Stimulated activated naive CD4-positive, alpha-beta T cell treated with Interleukin-2 at 50 U/mL for 16 hours (primary cell): ENCODE results near the gene DNAJB1.
"Not testable (repeated sequence)": the region's sequence is repeated elsewhere in the genome, so short reads cannot be mapped to it uniquely, and the experiment has no call there.

Source experiments
- DNase-seq: peaks from one replicate; lab custom pipeline; 2025; lab: John Stamatoyannopoulos, UW

Gene DNAJB1

DNA sequence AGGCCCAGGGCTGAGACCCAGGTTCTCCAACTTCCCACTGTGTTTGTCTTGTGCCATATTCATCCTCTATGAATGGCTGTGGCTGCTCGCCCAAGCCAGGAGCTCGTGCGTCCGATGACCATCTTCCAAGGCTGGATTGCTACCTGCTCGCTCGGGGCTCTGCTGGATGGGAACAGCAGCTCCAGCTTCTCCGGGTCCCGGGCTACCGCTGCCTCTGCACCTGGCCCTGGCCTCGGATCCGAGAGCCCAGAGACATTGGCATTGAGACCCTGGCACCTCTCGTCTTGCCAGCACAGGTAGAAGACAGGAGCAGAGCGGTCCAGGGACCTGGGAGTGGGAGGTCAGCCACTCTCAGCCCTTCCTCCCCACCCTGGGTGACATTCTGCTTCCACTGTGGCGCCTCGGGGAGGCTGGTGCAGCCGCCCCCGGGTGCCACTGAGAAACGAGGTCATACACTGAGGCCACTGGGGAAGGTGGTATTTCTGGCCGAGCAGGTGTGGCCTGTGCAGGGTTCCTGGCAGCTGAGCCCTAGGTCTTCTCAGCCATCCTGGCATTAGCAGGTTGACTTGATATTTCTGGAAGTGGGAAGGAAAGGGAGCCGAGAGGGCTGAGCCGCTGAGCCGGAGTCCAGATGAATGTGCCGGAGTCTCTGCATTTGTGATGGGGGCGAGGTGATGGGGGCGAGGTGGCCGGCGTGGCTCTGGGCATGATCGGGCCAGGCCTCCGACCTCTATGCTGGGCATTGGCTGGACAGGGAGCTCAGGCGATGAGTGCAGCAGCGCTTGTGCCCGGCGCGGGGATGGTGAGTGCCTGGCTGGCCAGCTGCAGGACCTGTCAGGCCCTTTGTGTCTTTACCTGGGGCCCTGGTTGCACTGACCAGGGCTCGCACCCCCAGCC is 35.1 kb upstream of the DNAJB1 start:
- DNase-seq: no peak

DNA sequence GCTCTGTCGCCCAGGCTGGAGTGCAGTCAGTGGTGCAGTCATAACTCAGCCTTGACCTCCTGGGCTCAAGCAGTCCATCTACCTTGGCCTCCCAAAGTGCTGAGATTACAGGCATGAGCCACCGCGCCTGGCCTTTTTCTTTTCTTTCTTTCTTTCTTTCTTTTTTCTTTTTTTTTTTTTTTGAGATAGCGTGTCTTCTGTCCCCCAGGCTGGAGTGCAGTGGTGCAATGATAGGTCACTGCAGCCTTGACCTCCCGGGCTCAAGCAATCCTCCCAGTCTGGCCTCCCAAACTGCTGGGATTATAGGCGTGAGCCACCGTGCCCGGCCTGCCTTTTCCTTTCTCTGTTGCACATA is 33.8 kb upstream of the DNAJB1 start:
- DNase-seq: not testable (repeated sequence)

DNA sequence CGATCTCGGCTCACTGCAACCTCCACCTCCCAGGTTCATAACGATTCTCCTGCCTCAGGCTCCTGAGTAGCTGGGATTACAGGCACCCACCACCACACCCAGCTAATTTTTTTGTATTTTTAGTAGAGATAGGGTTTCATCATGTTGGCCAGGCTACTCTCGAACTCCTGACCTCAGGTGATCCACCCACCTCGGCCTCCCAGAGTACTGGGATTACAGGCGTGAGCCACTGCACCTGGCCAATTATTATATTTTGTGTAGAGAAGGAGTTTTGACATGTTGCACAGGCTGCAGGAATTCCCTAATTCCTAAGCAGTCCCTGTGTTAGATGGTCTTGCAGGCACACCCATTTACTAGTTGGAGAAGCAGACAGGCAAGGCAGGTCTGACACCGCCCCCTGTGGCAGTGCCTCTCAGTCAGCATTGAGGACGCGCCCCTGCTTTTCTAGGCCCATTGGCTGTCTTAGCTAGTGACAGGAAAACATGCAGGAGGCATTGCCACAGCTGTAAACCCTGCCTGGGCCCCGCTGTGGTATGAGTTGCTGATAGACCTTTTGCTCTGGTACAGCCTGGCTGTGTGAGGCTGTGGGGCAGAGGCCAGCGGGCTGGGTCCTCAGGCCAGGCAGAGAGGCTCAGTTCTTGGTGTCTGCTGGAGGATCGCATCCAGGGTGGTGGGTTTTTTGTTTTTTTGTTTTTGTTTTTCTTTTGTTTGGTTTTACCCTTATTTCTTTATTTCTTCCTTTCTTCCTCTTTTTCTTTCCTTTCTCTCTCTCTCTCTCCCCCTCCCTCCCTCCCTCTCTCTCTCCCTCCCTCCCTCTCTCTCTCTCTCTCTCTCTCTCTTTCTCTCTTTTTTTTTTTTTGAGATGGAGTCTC is 33.2 kb upstream of the DNAJB1 start:
- DNase-seq: peak; percentile 65

DNA sequence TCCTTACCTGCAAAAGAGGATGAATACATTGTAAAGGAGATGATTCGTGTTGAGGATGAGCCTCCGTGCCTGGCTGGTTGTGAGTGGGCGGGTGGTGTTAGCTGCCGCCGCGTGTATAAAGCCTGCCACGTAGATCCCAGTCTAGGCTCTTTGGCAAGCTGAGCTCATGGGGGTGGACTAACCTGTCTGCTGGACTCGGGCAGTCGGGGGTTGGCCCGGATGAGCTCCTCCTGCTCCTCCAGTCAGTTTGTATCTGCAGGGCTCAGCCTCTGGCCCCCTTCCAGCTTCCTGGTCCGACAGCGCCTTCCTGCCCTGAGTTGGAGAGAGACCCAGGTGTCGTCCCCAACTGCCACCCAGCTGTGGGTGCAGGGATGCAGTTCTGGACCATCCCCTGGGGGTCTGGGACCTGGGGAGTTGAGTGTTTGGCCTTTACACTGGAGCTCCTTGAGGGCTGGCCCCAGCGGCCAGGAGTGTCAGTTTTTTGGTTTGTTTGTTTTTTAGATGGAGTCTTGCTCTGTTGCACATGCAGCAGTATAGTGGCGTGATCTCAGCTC is 32.1 kb upstream of the DNAJB1 start:
- DNase-seq: no peak

DNA sequence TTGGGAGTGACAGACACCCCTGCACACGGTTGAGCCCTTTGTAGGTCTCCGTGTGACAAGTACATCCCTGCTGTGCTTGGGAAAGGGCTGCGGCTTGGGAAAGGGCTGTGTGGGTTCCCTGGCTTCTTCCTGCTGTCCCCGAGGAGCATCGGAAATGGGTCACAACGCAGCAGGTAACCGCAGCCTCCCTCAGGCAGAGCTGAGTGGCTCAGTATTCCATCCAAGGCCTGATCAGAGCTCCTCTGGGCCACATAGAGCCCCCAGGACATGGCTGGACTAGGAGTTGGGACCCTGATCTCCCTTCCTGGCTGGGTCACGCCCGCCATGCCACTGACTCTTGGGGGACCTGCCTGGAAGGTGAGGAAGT is 27.5 kb upstream of the DNAJB1 start:
- DNase-seq: no peak

DNA sequence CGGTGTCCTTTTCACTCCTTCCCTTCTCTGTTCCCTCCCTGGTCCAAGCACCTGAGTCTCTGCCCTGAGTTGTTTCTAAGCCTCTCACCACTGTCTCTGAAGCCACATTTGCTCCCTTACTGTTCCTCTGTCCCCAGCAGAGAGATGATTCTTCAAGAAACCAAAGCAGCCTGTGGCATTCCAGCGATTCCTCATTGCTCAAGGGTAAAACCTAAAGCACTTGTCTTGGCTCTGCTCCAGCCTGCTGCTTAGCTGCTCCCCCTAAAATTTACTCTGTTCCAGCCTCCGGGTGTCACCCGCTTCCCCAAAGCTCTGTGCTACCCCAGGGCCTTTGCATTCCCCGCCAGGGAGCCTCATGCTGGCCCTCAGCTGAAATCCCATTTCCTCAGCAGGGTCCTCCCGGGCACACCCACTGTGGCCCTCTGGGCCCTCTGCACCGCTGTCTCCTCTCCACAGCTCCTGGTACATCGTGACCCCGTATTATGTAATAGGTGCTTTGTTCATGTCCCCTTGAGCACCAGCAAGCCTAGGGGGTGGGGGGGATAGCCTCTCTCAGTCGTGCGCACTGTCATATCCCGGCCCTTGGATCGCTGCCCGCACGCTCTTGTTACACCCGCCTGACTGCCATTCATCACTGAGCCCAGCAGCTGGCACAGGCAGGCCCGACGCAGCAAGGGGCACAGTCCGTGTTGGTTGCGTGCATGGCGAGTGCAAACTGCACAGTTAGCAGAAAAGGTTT is 26.9 kb upstream of the DNAJB1 start:
- DNase-seq: no peak

DNA sequence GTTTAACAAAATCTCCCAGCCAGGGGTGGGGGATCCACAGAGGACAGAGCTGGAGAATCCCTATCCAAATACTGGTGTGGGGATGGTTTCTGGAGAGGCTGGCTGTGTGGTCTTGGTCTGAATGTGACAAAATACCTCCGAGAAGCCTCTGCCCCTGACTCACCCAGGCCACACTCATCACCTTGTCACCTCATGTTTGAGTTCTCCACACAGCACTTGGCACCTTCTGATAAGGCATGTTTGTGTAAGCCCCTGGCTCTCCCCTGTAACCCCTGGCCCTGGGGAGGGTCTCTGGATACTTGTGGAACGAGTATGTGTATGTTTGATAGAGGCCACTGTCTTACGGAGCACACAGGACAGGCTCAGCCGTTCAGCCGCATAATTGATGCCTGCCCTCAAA is 25.9 kb upstream of the DNAJB1 start:
- DNase-seq: no peak

DNA sequence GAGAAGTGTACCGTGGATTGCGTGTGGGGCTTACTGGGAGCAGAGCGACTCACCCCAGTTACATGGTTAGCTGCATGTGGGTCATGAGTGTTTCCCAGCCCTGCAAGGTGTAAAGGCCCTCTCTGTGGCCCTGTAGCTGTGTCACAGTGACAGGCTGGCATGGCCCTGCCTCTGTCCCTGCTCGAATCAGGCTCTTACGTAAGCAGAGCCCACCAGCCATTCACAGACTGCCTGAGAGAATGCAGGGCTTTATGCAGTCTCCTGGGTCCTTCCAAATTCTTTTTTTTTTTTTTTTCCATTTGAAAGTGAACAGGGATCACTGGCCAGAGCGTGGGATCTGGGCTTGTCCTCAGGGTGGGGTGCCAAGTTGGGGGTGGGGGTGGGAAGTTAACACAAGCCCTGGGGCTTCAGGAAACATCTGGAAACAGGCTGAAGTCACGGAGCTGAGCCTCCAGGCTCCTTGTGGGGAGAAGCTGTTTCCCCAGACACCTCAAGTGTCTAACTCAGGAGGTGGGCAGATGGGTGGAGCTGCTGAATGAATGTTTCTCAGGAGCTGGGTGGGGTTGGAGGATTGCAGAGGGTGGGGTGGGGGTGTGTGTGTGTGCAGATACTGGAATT is 24.6 kb upstream of the DNAJB1 start:
- no peak for DNase-seq

DNA sequence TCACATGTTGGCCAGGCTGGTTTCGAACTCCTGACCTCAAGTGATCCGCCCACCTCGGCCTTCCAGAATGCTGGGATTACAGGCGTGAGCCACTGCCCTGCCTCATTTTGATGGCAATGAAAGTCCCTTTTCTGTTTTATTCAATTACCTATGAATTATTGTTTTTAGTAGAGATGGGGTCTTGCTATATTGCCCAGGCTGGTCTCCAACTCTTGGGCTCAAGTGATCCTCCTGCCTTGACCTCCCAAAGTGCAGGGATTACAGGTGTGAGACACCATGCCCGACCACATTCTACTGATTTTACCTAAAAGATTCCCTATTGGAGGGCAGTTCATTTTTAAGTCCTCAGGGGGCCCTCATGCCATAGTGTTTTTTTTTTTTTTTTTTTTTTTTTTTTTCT is 23.8 kb upstream of the DNAJB1 start:
- not testable (repeated sequence) for DNase-seq

DNA sequence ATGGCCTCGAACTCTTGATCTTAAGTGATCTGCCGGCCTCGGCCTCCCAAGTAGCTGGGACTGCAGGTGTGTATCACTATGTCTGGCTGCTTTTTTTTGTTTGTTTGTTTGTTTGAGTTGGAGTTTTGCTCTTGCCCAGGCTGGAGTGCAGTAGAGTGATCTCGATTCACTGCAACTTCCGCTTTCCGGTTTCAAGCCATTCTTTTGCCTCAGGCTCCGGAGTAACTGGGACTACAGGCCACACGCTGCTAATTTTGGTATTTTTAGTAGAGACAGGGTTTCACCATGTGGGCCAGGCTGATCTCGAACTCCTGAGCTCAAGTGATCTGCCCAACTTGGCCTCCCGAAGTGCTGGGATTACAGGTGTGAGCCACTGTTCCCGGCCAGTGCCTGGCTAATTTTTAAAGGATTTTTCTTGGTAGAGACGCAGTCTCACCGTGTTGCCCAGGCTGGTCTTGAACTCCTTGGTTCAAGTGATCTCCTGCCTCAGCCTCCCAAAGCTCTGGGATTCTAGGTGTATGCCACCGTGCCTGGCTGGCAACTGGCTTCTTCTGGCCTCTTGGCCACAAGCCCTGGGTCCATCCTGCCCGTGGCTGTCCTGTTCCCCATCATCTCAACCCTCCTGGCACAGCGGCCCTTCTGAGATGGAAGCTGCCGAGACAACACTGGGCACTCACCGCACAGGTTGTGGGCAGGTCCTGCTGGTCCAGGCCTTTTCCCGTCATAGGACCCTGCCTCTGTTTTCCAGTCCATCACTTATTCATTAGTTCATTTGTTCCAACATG is 22.7 kb upstream of the DNAJB1 start:
- DNase-seq: no peak

DNA sequence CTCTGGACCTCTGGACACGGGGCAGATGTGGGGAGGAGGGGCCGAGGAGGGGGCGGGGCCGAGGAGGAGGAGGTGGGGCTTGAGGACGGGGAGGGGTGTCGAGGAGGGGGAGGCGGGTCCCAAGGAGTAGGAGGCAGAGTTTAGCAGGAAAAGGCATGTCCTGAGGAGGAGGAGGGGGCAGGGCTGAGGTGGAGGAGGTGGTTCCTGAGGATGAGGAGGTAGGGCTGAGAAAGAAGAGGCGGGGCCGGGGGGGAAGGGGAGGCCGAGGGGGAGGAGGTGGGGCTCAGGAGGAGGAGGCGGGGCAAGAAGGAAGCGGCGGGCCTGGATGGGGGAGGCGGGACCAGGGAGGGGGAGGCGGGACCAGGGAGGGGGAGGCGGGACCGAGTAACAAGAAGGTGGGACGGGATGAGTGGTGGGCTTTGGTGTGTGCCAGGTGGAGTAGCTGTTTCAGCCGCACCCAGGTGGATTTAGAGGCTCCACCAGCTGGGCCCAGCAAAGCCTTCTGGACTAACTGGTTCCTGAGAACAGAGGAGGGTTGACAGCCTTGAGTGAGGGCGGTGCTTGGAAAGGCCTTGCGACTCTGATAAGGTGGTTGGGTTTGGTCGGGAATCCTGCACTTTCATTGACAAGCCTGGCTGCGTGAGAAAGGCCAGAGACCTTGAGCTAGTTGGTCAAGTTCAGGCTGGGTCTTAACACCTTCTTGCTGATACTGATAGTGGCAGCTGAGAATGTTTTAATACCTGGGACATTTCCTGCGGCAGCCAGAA is 18.9 kb upstream of the DNAJB1 start:
- DNase-seq: no peak

DNA sequence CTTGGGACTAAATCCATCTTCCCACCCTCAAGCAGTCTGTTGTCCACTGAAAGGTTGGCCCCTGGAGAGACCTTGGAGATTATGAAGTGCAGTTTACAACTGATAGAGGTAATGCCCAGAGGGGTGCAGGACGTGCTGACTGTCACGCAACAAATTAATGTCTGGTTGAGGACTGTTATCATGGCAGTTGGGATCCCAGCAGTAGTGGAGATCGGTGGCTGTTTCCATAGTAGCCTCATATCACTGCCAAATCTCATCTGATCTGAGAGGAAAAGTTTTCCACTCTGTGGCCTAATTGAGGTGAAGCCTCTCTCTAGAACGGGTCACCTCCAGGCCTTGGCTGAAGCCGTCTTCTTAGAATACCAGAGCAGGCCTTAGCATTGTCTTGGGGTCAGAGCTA is 15.3 kb upstream of the DNAJB1 start:
- no peak for DNase-seq

DNA sequence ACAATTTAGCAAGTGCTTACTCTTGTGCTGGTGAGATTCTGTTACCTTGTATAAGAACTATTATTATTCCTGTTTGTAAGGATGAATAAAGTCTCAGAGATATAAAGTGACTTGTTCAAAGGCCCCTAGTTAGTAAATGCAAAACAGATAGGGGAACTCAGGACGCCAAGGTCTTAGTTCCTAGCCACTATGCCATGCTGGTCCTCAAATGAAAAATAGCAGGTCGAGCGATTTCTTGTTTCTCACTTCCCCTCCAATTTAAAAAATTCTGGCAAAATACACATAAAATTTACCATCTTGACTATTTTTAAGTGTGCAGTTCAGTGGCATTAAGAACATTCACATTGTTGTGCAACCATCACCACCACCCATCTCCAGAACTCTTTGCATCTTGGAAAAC is 12.3 kb upstream of the DNAJB1 start:
- DNase-seq: no peak

DNA sequence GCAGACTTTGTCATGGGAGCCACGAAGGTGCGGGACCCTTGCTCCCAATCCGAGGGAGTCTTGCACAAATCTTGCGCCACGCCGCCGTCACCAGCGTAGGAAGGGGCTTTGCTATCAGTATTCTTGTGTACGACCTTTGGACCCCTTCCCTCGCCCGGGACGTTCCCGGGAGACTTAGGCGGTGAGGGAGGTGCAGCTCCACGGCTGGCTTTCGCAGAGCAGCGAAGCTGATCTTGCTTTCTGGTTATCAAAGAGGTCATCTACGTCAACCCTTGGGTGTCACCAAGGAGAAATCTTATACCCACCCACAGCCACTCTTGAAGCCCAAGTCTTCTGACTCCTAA is 11.8 kb upstream of the DNAJB1 start:
- DNase-seq: no peak

DNA sequence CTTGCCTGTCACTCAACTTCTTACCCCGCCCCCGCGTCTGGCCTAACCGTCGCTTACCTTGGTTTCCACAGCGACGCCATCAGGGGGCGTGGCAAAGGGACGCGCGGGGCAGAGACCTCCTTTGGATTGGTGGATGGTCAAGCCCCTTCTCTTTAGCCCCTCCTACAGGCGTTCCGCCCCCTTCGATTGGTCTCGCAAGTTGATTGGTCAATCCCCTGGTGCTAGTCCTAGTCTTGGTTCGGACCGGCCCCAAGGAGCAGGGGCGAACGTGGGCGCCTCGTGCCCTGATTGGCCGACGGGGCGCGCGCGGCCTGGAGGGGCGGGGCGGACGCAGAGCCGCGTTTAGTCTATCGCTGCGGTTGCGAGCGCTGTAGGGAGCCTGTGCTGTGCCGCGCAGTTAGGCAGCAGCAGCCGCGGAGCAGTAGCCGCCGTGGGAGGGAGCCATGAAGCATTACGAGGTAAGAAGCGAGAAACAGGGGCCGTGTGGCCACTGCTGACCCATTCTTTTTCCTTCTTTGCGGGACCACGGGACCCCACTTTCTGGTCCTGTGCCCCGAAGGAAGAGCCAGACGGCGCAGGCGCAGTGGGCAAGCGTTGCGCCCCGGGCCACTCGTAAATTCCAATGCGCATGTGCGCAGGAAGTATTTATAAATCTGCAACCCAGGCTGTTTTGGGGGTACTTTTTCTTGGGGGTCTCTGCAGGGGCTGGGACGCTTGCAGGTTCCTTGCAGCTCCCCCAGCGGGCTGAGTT is 11.2 kb upstream of the DNAJB1 start, which contains the start of gene TECR:
Gene TECR (plus strand): TSS at position 341 of the 751 bp plus-strand sequence. CDS start 103 bp downstream, at position 444.
- DNase-seq: peak; percentile 100

DNA sequence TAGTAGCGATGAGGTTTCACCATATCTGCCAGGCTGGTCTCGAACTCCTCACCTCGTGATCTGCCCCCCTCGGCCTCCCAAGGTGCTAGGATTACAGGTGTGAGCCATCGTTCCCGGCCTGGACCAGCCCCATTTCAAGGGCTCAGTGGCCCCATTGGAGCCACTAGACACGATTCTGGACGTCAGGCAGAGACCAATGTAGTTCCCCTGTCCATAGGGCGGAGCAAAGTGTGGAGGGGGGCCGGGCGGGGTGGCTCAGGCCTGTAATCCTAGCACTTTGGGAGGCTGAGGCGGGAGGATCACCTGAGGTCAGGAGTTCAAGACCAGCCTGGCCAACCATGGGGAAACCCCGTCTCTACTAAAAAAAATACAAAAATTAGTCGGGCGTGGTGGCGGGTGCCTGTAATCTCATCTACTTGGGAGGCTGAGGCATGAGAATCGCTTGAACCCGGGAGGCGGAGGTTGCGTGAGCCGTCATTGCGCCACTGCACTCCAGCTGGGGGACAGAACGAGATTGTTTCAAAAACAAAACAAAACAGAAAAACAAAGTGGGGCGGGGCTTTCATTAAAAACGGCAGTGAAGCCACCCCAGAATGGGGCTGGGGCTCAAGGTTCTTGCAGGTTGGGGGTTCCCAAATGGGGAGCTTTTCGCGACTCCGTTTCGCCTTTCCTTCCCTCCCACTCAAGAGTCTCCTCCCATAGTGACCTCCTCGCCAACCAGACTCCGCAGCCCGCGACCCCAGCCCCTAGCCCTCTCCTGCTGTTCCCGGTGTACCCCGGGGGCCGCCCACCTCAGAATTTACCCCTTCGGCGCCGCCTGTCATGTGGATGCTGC is 10.4 kb upstream of the DNAJB1 start:
- no peak for DNase-seq

DNA sequence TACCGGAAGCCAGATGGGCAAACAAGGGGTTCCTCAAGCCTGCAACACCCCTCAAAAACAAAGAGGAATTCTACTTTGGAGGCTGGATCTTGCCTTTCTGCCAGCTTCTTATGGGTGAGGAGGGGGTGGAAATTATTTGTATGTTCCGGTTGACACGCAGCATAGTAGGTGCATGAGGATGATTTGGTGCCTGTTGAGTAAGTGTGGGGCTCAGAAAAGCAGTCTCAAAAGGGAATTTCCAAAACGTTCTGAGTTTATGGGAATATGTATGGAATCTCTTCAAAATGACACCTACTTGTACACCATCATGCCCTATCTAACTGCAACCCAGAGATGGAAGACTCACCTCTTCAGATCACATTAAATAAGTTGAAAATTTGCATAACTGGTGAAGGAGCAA is 8.2 kb upstream of the DNAJB1 start:
- no peak for DNase-seq

DNA sequence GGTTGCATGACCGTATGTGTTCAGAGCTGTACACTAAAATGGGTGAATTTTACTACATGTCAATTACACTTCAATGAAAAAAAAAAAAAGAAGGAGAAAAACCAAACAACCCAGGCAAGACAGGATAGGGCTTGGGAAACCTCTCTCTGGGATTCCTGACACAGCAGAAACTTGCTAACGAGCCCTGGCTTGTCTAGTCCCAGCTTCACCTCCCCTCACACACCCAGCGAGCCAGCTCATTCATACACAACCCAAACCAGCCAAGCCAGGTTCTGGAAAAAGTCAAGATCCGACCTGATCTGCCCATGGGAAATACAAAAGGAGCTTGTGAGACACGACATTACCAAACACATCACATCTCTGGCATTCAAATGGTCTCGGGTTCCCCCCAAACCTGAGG is 7.5 kb upstream of the DNAJB1 start:
- no peak for DNase-seq

DNA sequence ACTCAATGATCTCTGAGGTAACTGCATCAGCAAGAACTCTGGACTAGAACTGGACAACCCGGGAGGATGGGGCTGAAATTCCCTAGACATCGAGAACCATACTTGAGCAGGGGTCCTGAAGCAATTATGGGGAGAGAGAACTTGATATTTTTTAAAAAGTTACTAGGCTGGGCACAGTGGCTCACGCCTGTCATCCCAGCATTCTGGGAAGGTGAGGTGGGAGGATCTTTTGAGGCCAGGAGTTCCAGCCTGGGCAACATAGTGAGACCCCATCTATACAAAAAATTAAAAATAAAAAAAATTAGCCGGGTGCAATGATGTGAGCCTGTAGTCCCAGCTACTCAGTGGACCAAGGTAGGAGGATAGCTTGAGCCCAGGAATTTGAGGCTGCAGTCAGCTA is 2.3 kb upstream of the DNAJB1 start:
- no peak for DNase-seq
